Astrocyte (in vitro differentiated cells and primary cell): ENCODE measurements around the gene IFT81.

Source experiments
- CTCF ChIP-seq: IDR thresholded peaks from 2 replicates; pipeline ENCODE4 v1.5.1; 2011; ENCODE audit warnings: low read depth, mild to moderate bottlenecking, inconsistent platforms, low read length, moderate library complexity; ENCODE audit not compliant: insufficient read depth
- EZH2 ChIP-seq: IDR thresholded peaks from 2 replicates; pipeline ENCODE4 v1.6.1; 2012; ENCODE audit warnings: mild to moderate bottlenecking, low read length, inconsistent platforms; ENCODE audit not compliant: insufficient read depth

GRCh38 chr12:110117956-110118685, 6.0 kb upstream of the IFT81 start:
- no peak for TF ChIP-seq CTCF
- TF ChIP-seq EZH2, result no peak
